Measurements from ENCODE around the gene RAB30.

RAB30 gene, protein sequence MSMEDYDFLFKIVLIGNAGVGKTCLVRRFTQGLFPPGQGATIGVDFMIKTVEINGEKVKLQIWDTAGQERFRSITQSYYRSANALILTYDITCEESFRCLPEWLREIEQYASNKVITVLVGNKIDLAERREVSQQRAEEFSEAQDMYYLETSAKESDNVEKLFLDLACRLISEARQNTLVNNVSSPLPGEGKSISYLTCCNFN

DNA sequence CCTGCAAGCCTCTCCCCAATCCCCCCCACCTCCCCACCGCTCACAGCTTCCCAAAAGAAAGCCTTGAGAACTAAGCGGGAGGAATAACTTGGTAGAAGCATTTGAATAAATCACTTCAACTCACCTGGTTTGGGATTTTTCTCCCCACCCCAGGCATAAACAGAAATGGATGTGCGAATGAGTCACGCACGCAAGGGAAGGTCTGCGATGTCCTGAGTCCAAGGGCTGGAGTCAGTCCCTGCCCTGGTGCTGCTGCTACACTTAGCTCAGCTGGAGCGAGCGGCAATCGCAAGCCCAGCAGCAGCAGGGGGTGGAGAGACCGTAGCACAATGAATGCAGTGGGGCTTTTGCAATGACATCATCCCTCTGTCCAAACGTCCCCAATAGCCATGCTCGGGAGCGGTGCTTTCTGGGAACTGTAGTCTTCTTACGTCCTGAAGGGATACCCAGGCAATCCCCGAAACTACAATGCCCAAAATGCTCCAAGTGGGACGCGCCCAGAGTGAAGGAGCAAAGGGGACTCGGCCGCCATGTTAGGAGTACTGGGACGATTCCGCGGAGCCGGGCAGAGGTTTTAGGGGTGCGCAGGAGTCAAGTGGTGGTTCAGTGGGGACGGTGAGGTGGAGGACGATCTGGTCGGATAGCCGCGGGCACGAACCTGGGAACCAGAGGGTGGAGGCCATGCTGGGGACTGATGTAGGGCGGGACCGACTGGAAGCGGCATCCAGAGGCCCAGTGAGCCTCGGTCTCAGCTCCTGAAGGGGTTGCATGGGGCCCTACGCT is at the start of gene RAB30:
RAB30 (minus strand) TSS at position 331 of the 783 bp plus-strand sequence. CDS start 74,581 bp downstream, outside the sequence.
- peak; percentile 99 for DNase-seq (ENCODE audit: low spot score)

DNA sequence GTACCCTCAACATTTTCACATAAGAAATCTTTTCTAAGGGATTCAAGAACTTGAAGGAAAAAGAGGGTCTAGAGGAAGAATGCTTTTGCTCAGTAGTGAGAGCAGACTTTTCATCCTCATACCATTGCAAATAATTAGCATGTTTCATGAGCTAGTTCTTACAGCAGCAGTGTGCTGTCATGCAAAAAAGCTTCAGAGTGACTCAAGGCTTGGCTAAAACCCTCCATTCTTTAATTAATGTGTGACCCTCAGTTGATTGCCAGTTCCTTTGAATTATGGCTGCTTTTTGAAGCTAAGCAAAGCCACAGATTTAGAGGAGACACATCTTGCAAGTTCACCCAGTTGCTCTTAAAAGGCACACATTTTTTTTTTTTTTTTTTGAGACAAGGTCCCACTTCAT is 48.6 kb upstream of the RAB30 start:
- no peak for DNase-seq (ENCODE audit: low spot score)

DNA sequence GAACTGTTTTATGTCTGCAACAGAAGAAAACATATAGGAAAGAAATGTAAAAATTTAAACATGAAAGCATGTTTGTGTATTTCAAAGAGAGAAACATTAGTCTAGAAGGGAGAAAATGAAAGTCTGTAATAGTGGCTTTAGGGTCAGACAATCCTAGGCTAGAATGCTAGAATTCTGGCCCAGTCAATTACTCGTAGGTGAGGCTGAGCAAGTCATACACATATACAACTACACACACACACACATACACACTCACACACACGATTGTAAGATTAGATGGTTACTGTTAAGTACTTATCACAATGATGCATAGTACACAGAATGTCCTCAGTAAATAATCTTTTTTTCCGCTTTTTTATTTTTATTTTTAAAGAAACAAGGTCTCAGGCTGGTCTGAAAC is 47.5 kb upstream of the RAB30 start:
- no peak for DNase-seq (ENCODE audit: low spot score)

DNA sequence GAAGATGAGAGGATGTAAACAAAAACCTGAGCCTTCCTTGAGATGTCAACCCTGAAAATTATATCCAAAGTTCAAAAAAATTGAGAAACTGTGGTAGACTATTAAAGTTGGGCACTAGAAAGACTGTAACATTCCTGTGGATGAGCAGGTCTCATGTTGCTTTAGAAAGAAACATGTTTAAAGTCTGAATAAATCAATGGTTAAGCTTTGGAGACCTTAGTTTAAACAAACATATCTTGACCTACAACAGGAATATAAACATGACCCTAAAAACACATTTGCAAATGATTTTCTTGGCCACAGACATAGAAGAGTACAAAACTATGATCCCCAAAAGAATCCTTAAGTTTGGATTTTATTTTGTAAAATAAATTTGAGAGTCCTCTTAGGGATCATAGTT is 47.1 kb upstream of the RAB30 start:
- DNase-seq (ENCODE audit: low spot score) = no peak

DNA sequence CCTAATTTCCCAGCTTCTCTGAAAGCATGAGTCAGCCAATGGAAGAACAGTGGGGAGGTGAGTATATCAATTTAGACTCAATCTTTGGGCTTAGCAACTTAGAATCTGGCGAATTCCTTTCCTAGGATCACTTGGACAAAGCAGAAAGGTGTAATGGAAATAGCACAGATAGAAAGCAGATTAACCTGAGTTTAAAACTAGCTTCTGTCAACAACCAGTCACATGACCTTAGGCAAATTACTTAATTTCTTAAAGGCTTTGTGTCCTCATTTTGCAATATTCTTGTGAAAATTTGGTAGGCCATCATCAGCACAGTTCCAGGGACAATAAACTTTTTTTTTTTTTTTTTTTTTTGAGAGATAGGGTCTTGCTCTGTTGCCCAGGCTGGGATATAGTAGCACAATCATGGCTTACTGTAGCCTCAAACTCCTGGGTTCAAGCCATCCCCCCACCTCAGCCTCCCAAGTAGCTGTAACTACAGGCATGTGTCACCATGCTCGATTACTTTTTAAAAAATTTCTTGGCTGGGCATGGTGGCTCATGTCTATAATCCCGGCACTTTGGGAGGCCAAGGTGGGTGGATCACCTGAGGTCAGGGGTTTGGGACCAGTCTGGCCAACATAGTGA is 44.4 kb upstream of the RAB30 start:
- DNase-seq (ENCODE audit: low spot score) = no peak

DNA sequence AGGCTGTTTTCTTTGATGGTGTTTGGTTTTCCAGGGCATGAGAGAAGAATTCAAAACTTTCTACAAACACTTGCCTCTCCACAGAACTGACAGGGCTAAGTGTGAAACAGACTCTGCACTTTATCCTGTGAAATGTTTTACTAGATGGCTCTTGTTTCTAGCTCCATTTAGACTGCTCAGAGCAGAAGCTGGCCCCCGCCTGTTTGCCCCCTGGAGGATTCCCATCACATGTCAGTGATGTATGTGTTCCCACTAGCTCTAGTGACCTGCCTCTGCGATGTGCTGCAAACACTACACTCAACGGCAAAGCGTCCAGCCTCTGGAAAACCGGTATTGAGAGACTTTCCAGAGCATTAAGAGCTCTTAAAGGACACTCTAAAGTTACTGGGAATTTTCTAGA is 43.9 kb upstream of the RAB30 start:
- no peak for DNase-seq (ENCODE audit: low spot score)

DNA sequence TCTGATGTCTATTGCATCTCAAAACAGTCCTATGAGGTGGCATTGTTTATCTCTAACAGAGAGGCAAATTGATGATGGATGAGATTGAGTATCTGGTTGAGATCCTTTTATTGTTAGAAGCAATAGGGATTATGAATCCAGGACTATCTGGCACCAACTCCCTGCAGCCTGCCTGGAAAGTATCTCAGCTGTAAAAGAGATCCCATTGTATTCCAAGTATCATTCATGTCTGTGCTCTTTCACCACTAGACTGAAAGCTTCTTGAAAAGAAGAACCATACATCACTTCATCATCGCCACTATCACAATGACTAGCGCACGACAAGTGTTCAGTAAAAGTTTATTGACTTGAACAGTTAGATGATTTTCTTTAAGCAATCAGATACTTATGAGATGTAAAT is 43.3 kb upstream of the RAB30 start:
- no peak for DNase-seq (ENCODE audit: low spot score)

DNA sequence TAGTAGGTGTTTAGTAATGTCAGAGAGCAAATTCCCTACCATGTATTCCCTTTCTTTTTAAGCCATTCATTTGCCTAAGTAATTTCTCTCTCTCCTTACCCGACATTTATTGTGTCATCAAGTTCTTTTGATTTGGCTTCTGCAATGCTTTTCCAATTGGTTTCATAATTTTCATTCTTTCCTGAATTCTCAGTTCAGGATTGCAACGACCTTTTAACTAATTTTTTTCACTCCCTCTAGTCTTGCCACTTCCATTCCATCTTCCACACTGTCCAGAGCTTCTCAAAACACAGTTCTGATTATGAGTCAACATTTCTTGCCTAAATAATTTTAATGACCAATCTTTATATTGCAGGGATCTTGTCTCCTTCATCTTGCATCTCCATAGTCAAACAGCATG is 41.2 kb upstream of the RAB30 start:
- no peak for DNase-seq (ENCODE audit: low spot score)

DNA sequence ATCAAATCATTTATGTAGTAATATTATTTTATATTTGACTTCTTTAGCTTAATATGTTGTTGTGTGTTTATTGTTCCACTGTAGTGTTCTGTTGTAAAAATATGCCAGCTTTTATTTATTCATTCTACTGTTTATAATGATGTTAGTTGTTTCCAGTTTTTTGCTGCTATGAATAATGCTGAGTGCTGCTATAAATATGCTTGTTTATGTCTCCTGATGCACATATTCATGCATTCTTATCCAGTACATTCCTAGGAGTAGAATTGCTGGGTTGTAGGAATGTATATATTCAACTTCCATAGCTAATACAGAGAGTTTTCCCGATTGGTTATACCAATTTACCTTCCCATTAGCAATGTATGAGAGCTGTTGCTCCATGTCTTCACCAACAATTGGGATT is 33.5 kb upstream of the RAB30 start:
- DNase-seq (ENCODE audit: low spot score) = no peak

DNA sequence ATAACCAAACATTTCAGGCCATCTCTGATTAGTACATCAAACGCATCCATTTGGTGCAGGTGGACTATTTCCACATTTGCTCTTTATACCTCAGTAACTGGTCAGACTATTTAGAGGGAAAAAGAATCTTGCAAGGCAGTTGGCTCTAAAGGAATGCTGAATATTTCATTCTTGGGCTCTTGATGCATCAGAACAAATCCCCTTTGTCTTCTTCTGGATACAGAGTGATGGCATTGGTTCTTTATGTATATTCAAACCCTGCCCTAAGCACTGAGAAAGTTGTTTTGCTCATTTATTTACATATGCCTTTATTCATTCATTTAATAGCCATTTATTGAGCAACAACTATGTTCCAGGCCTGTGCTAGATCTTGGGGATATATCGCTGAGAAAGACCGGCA is 31.1 kb upstream of the RAB30 start:
- DNase-seq (ENCODE audit: low spot score) = no peak

DNA sequence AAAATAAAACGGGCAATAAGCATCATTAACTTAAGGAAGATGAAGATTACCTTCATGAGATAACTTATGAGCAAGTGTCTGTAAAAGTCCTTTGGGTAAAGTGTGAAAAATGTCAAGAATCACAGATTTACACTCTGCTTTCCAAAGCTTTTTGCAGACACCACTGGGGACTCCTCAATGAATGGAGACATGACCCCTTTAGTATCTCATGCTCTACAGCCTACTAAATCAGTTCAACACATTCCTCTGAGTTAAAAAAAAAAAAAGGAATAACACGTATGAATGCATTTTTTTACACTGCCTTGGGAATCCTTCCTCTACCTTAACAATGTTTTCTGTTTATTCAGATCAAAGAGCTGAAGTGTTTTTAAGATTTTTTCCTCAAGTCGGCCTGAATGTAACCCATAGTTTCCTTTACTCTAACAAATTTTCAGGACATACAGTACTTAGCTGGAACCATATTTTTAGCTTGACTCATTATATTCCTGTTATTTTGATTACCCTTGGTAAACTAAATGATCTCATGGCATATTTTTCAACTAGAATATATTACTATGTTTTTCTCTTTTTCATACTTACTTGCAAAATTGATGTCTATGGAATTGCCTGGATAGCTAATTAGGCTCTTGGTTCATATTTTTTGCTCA is 25.9 kb upstream of the RAB30 start:
- DNase-seq (ENCODE audit: low spot score) = no peak

DNA sequence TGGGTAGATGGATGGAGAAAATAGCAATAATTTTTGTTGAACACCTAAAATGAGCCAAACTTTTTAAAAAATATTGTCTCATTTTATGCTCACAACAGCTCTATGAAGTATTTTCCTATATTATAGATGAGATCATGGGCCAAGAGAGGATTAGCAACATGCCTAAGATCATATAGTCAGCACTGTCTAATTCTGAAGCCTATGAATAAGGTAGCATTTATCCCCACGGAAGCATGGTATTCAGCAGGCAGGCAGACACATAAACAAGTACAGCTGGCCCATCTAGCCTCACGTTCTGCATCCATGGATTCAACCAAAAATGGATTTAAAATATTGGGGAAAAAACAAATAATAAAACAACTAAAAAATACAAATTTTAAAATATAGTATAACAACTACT is 21.9 kb upstream of the RAB30 start:
- no peak for DNase-seq (ENCODE audit: low spot score)

DNA sequence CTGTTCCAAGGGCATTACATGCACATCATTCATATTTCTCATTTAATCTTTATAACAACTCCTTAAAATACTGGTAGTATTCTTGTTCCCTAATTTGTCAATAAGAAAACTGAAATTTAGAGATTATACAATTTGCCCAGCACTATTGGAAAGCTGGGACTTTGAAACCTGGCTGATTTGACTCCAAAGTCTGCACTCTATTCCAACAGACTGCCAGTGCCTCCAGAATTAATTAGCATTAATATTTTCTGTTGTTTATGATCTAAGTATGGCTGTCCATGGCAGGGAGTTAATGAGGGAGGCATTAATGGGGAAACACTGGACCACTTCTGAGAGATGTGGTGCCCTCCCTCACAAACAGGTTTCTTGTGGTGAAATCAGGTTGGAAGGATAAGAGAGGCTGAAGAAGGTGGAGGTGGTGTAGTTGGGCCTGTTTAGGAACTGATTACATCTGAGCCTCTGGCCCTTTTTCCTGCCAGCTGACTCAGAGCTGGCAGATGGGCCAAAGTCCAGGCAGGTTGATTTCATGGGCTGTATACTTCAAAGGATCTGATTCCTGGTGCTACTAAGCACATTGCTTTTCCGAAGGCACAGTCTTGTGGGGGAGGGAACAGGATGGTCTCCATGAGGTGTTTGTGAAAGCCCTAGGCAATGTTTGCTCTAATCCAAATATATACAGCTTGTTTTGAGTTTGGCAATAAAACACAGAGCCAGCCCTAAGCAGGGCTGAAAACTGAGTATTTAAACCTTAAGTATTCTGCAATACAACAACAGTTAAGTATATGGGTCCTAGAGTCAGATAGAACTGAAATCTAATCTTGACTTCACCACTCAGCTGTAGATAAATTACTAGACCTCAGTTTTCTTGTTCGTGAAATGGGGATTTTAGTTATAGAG is 21.0 kb upstream of the RAB30 start:
- DNase-seq (ENCODE audit: low spot score) = no peak

DNA sequence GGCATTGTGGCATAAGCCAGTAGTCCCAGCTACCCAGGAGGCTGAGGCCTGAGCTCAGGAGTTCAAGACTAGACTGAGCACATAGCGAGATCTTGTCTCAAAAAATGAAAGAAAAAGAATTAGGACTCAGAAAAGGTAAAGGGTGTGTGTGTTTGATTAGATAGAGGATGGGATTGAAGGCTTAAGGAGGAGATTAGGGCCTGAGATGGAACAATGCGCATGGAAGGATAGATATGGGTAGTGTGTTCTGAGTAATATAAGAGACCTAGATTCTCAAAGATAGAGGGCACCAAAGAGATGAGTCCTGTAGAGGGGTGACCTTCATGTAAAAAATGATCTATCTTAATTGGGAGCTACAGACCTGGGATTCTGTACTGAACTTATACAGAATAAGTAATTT is 17.3 kb upstream of the RAB30 start:
- DNase-seq (ENCODE audit: low spot score) = no peak

DNA sequence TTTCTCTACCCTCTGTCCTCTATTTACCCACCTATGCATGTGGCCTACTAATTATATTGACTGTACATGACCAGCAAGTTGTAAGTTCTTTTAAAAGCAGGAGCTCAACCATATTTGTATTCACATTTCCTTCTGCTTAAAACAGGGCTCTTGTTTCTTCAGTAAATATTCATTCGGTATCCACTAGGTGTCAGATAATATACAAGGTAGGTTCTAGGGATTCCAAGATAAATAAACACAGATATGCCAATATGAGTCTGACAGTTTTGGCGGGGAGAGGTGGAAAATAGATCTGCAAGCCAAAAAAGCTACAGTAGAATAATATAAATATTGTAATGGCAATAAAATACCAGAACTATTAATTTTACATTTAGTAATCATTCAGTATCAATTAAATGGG is 15.3 kb upstream of the RAB30 start:
- no peak for DNase-seq (ENCODE audit: low spot score)

DNA sequence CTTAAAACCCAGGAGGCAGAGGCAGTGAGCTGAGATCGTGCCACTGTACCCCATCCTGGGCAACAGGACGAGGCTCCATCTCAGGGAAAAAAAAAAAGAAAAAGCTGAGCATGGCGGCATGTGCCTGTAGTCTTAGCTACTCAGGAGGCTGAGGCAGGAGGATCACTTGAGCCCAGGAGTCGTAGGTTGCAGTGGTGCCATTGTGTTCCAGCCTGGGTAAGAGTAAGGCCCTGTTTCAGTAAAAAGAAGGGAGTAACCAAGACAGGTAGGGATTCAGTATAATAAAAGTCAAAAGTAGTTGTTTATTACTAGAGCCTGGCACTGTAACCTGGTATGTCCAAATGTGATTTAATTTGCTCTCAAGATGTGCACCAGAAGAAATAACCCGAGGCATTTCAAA is 8.1 kb upstream of the RAB30 start:
- no peak for DNase-seq (ENCODE audit: low spot score)

DNA sequence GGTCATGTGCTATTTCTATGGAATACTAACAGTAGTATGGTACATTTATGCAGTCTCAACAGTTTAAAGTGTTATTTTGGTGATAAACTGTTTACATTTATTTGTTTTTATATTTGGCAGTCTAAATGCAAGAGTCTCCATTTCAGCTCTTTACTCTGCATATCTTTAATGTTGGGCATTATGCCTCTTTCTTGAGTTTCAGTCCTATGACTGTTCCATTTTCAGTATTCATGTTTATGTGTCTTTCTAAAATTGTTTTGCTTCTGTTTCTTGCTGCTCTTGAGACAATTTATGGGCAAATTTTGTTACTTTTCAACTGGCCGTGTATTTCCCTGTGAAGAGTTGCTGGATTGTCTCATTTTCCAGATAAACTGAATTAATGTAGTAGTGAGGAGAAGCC is 6.6 kb upstream of the RAB30 start:
- no peak for DNase-seq (ENCODE audit: low spot score)

DNA sequence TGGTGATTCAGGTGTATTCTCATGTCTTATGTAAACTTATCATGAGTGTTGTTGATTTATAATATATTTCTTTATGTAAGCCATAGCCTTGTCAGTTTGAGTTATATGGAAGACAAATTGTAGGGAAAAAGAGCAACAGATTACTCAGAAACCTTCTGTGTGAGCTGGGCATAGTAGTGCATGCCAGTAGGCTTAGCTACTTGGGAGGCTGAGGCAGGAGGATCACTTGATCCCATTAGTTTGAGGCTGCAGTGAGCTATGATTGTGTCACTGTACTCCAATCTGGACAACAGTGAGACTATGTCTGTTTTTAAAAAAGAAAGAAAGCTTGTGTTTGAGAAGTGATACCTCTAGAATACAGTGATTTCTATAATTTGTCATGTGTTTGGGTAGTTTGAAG is 2.2 kb upstream of the RAB30 start:
- DNase-seq (ENCODE audit: low spot score) = no peak

DNA sequence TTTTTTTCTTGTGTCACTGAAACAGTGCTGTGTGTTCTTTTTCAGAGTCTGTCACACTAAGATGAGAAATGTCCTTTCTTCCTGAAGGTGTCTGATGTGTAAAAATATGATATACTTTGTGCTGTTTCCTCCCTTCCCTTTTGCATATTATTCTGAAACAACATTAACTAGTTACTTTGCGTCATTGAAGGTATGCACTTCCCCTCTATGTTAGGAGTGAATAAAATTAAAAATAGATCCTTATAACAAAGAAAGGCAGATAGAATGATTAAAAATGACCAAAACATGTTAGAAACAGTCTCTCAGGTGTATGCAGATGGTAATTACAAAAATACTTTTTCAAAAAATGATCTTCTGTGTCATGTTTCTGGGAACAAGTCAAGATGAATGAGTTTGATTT is 1.6 kb upstream of the RAB30 start:
- no peak for DNase-seq (ENCODE audit: low spot score)

DNA sequence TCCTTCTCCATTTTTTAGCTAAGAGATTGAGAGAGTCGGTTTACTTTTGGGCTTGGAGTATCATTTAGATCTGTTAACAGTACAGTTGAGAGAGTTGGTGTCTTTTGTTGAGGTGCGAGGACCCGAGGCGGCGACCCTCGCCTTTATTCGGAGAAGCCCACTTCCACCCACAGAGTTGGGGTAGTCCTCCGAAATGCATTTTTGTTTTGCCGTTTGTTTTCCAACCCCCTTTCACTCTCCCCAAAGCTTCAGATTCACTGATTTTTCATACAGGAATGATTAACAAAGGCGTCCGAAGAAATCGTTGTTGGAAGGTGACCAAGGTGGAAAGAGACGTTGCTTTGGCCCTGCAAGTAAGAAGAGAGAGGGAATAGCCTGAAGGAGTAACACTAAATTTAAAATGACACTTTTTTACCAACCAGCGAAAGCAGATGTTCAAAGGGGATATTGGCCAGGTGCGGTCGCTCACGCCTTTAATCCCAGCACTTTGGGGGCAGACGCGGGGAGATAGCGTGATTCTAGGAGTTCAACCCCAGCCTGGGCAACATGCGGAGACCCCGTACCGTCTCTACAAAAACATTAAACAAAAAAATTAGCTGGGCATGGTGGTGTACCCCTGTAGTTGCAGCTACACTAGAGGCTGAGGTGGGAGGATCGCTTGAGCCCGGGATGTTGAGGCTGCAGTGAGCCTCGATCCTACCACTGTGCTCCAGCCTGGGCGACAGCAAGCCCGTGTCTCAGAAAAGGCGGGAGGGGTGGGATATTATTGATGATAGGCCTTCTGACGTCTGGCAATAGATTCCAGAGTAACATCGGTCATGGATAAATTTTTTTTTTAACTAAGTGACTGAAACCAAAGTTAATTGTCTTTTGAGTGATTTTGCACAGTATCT is 899 bp upstream of the RAB30 start:
- DNase-seq (ENCODE audit: low spot score) = no peak

Data from kidney capillary endothelial cell (primary cell).